ENCODE measurements around the gene LMF1.

- no peak for TF ChIP-seq POLR2A (IDR thresholded peaks at IDR 0.05)
- TF ChIP-seq, protein P1, sequence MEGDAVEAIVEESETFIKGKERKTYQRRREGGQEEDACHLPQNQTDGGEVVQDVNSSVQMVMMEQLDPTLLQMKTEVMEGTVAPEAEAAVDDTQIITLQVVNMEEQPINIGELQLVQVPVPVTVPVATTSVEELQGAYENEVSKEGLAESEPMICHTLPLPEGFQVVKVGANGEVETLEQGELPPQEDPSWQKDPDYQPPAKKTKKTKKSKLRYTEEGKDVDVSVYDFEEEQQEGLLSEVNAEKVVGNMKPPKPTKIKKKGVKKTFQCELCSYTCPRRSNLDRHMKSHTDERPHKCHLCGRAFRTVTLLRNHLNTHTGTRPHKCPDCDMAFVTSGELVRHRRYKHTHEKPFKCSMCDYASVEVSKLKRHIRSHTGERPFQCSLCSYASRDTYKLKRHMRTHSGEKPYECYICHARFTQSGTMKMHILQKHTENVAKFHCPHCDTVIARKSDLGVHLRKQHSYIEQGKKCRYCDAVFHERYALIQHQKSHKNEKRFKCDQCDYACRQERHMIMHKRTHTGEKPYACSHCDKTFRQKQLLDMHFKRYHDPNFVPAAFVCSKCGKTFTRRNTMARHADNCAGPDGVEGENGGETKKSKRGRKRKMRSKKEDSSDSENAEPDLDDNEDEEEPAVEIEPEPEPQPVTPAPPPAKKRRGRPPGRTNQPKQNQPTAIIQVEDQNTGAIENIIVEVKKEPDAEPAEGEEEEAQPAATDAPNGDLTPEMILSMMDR (IDR thresholded peaks at IDR 0.05), result no peak
Measured at GRCh38 chr16:830871-831570, 139.8 kb downstream of the LMF1 start.
